ENCODE data around the gene CAPN10.

Gene CAPN10

GRCh38 chr2:240620859-240621258 is 34.3 kb downstream of the CAPN10 start:
- Histone ChIP-seq H3K27me3 (replicated peaks) (no peaks in the 10 kb centered on the region), H3K36me3 (replicated peaks) (no peaks in the 10 kb centered on the region), H3K27ac (no peak overlapping the region), H3K4me3 (ENCODE audit: low read depth, low read length) (no peak overlapping the region)
- no peak for DNase-seq
- in situ Hi-C loops (cut with HindIII; ENCODE audit: low pct_ligation_motif_present, low sequenced_read_pairs), result no loop called here
- no peak for TF ChIP-seq CTCF (IDR thresholded peaks at IDR 0.05; ENCODE audit: low read depth, low read length, missing control alignments)

GRCh38 chr2:240622060-240622411 is 35.5 kb downstream of the CAPN10 start:
- TF ChIP-seq CTCF (IDR thresholded peaks at IDR 0.05; ENCODE audit: low read depth, low read length, missing control alignments), result no peak
- no peak for DNase-seq

GRCh38 chr2:240622531-240623235 is 36.1 kb downstream of the CAPN10 start:
- DNase-seq, result no peak
- Histone ChIP-seq H3K27me3 (replicated peaks) (no peaks in the 10 kb centered on the region), H3K4me3 (ENCODE audit: low read depth, low read length) (no peak overlapping the region), H3K27ac (no peak overlapping the region), H3K36me3 (replicated peaks) (no peaks in the 10 kb centered on the region)
- in situ Hi-C loops (cut with HindIII; ENCODE audit: low pct_ligation_motif_present, low sequenced_read_pairs), result no loop called here
- TF ChIP-seq CTCF (IDR thresholded peaks at IDR 0.05; ENCODE audit: low read depth, low read length, missing control alignments), result no peak

More at GRCh38 chr2:240622060-240622411, 35.5 kb downstream of the CAPN10 start:
- H3K36me3 ChIP-seq (replicated peaks), result no peaks in the 10 kb centered on the region
- no peaks in the 10 kb centered on the region for H3K27me3 ChIP-seq (replicated peaks)
- H3K27ac ChIP-seq, result no peak overlapping the region
- in situ Hi-C loops (cut with HindIII; ENCODE audit: low pct_ligation_motif_present, low sequenced_read_pairs), result no loop called here
- H3K4me3 ChIP-seq (ENCODE audit: low read depth, low read length), result no peak overlapping the region

GRCh38 chr2:240623531-240624010 is 37.0 kb downstream of the CAPN10 start:
- H3K4me3 ChIP-seq (ENCODE audit: low read depth, low read length), result no peak overlapping the region
- no peaks in the 10 kb centered on the region for H3K27me3 ChIP-seq (replicated peaks)
- no peak for TF ChIP-seq CTCF (IDR thresholded peaks at IDR 0.05; ENCODE audit: low read depth, low read length, missing control alignments)
- H3K36me3 ChIP-seq (replicated peaks), result no peaks in the 10 kb centered on the region
- DNase-seq, result no peak
- H3K27ac ChIP-seq, result no peak overlapping the region
- in situ Hi-C loops (cut with HindIII; ENCODE audit: low pct_ligation_motif_present, low sequenced_read_pairs), result no loop called here

GRCh38 chr2:240624011-240624949 is 37.7 kb downstream of the CAPN10 start:
- Histone ChIP-seq H3K27me3 (replicated peaks) (no peaks in the 10 kb centered on the region), H3K27ac (no peak overlapping the region), H3K4me3 (ENCODE audit: low read depth, low read length) (no peak overlapping the region), H3K36me3 (replicated peaks) (no peaks in the 10 kb centered on the region)
- no peak for DNase-seq
- no peak for TF ChIP-seq CTCF (IDR thresholded peaks at IDR 0.05; ENCODE audit: low read depth, low read length, missing control alignments)
- in situ Hi-C loops (cut with HindIII; ENCODE audit: low pct_ligation_motif_present, low sequenced_read_pairs), result no loop called here
